GM12878 (cell line): Measurements from ENCODE around the gene CIB2. TPM values are rescaled to one million over a fixed set of nuclear protein-coding genes. Genes with fewer than 3 reads are reported as not detected.

Source experiments
- BMI1 ChIP-seq: fragments of 450-650 bp; IDR thresholded peaks from 2 replicates; pipeline ENCODE4 v1.6.1; 2016; ENCODE audit warnings: mild to moderate bottlenecking, moderate library complexity, borderline replicate concordance
- IRF5 ChIP-seq: fragments of 450-650 bp; IDR thresholded peaks from 2 replicates; pipeline ENCODE4 v1.6.1; 2017; ENCODE audit warnings: borderline replicate concordance
- MLLT1 ChIP-seq: fragments of 450-650 bp; IDR thresholded peaks from 2 replicates; pipeline ENCODE4 v1.6.1; 2016; ENCODE audit warnings: mild to moderate bottlenecking
- MTA3 ChIP-seq: IDR thresholded peaks from 2 replicates; pipeline ENCODE4 v1.6.1; 2012; ENCODE audit warnings: low read length, inconsistent platforms, borderline replicate concordance
- MXI1 ChIP-seq: fragments of 150-350 bp; IDR thresholded peaks from 2 replicates; pipeline ENCODE4 v1.6.1; 2011; ENCODE audit warnings: low read depth, mild to moderate bottlenecking, inconsistent platforms, low read length, improper control_type of control experiment
- STAT3 ChIP-seq: IDR thresholded peaks from 2 replicates; pipeline ENCODE4 v1.6.1; 2011; ENCODE audit warnings: low read depth, low read length, improper control_type of control experiment
- ZBTB4 ChIP-seq: fragments of 450-650 bp; formaldehyde crosslinking; IDR thresholded peaks from 2 replicates; pipeline ENCODE4 v1.4.0; 2022; ENCODE audit warnings: mild to moderate bottlenecking, moderate library complexity
- polyA plus RNA-seq, 11 experiments: library from polyadenylated mRNA; depleted of rRNA in 4 of 11; unstranded in 6 of 11; stranded (reverse) in 5 of 11; fragments of >200 nt; fragmentation: Nextera tagmentation in 4 of 11; fragmentation: Illumina TruSeq in 1 of 11; extraction: Ambion mirVana in 4 of 11; extraction: Trizol in 1 of 11; gene quantifications; 1 replicate in 1 of 11; 2 replicates in 10 of 11; pipeline versions ENCODE4 v1.2.1 to v1.2.3, GENCODE V29; 2011 to 2016; ENCODE audit warnings: inconsistent platforms in 2 of 11, missing spikeins in 2 of 11, low read depth in 1 of 11
- total RNA-seq, 4 experiments: library from RNA; depleted of rRNA in 3 of 4; stranded (reverse); fragments of >200 nt in 3 of 4; fragmentation: Illumina TruSeq in 1 of 4; extraction: Trizol in 1 of 4; gene quantifications; 2 replicates each; pipeline versions ENCODE4 v1.2.1 to v1.2.3, GENCODE V29; 2013 to 2021

Gene CIB2
- total and polyA plus RNA-seq, 10 of the 15 experiments (the other 5 are each of a cell fraction or from before 2014, with no cell fraction given) = 0.56 to 12.1 (median 7.1) TPM

DNA sequence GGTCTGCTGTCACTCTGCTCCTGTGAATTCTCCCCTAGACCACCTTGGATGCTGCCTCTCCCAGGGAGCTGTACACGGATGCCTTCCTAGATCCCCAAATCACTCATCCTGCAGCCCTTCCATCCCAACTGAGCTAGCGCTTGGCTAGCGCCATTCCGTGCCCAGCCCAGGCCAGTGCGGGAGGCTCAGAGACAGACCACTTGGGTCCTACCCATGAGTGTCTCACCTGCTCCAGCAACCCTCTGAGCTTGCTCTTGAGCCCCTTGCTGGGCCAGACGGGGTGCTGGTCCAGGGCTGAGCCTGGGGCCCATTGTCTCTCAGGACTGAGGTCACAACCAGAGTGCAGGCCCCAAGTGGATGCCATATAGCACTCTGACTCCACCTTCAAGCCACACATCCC is 21.1 kb downstream of the CIB2 start (continued):
- no peak for TF ChIP-seq ZBTB4 (CRISPR knock-in tag)
- TF ChIP-seq MXI1 = no peak
- TF ChIP-seq STAT3 = no peak
- TF ChIP-seq BMI1 = no peak
- TF ChIP-seq MLLT1 = no peak
- no peak for TF ChIP-seq IRF5
- no peak for TF ChIP-seq MTA3
